Thoracic aorta (tissue), 2 donors: ENCODE measurements around the gene RTBDN. TPM values are rescaled to one million over a fixed set of nuclear protein-coding genes. Genes with fewer than 3 reads are reported as not detected.

Experiments used
- ATAC-seq: fragments of 150-250 bp; one replicate; pipeline ENCODE4 v1.8.0; 2017; ENCODE audit warnings: low read depth; ENCODE audit not compliant: insufficient number of reproducible peaks, low FRiP score
- DNase-seq: peaks from one replicate; pipeline ENCODE4 v3.0.0-alpha.2; 2020; ENCODE audit warnings: low spot score
- H3K27ac ChIP-seq, 2 donors: fragments of 200-600 bp; sonication (generic); 1 replicate in 1 of 2; 2 replicates in 1 of 2; pipeline ENCODE4 v1.5.1; 2016; ENCODE audit warnings: mild to moderate bottlenecking in 2 of 2, moderate library complexity in 2 of 2
- H3K27me3 ChIP-seq: fragments of 200-600 bp; sonication (generic); replicated peaks from 2 replicates; pipeline ENCODE4 v1.6.0; 2016; ENCODE audit warnings: mild to moderate bottlenecking; ENCODE audit not compliant: insufficient read depth
- H3K36me3 ChIP-seq: fragments of 200-600 bp; sonication (generic); one replicate; pipeline ENCODE4 v1.5.1; 2016
- H3K4me1 ChIP-seq, 2 donors: fragments of 200-600 bp; sonication (generic); 1 replicate in 1 of 2; 2 replicates in 1 of 2; pipeline versions ENCODE4 v1.5.1 to v1.6.0; 2016; ENCODE audit warnings: low read depth in 2 of 2, mild to moderate bottlenecking in 1 of 2; ENCODE audit not compliant: control insufficient read depth in 1 of 2
- H3K4me3 ChIP-seq: fragments of 200-600 bp; sonication (generic); 2 replicates; pipeline ENCODE4 v1.5.1; 2016; ENCODE audit warnings: mild to moderate bottlenecking
- H3K9me3 ChIP-seq: fragments of 200-600 bp; sonication (generic); 2 replicates; pipeline ENCODE4 v1.5.1; 2016
- total RNA-seq, 2 donors: library from RNA; depleted of rRNA; stranded (reverse); fragments of >200 nt; gene quantifications; one replicate each; pipeline versions ENCODE4 v1.1.0 to v1.2.3, GENCODE V29; 2016
- TF ChIP-seq, protein P1 (sequence below): fragments of 200-600 bp; sonication (generic); IDR thresholded peaks from one replicate; pipeline ENCODE4 v1.5.1; 2019; ENCODE audit warnings: antibody characterized with exemption

RTBDN gene
- total RNA-seq, 2 donors from 2014 or later = not detected

DNA sequence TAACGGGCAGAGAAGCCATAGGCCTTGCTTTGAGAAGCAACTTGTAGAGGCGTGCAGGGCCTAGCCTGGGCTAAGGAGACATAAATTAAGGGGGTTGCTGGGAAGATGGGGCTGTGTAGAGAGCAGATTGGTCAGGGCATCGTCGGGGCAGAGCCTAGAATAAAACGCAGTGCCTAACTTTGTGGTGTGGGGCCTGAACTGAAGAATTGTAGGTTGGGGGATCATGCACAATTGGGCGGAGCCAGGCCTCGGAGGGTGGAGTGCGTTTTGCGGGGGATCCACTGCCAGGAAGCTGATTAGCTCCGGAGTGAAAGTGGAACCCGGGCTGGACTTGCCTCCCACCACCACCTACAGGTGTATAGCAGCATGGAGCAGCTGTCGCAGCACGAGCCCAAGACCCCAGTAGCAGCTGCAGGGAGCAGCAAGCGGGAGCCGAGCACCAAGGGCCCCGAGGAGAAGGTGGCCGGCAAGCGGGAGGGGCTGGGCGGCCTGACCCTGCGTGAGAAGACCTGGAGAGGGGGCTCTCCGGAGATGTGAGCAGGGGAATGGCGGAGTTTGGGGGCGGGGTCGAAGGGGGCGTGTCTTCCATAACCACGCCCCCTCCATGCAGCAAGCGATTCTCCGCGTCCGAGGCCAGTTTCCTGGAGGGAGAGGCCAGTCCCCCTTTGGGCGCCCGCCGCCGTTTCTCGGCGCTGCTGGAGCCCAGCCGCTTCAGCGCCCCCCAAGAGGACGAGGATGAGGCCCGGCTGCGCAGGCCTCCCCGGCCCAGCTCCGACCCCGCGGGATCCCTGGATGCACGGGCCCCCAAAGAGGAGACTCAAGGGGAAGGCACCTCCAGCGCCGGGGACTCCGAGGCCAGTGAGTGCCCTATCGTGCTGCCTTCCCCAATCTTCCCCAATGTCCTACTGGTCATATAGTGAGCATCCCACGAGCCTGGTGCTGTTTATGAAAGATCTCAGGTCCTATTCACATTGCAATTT lies 33.0 kb upstream of the RTBDN start:
- H3K9me3 ChIP-seq = no peaks in the 10 kb centered on the region
- H3K27me3 ChIP-seq = no peaks in the 10 kb centered on the region
- DNase-seq (no peak), ATAC-seq (no peak)
- peaks cover 0 to 7% of the 10 kb centered on the region in 2 donors for H3K4me1 ChIP-seq
- no peak overlapping the region for H3K27ac ChIP-seq
- peak overlapping the region; percentile 48 for H3K4me3 ChIP-seq
- H3K36me3 ChIP-seq = no peaks in the 10 kb centered on the region
- TF ChIP-seq, protein P1, sequence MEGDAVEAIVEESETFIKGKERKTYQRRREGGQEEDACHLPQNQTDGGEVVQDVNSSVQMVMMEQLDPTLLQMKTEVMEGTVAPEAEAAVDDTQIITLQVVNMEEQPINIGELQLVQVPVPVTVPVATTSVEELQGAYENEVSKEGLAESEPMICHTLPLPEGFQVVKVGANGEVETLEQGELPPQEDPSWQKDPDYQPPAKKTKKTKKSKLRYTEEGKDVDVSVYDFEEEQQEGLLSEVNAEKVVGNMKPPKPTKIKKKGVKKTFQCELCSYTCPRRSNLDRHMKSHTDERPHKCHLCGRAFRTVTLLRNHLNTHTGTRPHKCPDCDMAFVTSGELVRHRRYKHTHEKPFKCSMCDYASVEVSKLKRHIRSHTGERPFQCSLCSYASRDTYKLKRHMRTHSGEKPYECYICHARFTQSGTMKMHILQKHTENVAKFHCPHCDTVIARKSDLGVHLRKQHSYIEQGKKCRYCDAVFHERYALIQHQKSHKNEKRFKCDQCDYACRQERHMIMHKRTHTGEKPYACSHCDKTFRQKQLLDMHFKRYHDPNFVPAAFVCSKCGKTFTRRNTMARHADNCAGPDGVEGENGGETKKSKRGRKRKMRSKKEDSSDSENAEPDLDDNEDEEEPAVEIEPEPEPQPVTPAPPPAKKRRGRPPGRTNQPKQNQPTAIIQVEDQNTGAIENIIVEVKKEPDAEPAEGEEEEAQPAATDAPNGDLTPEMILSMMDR = no peak

- TF ChIP-seq, protein P1 = no peak
- ATAC-seq (no peak), DNase-seq (no peak)
- H3K4me1 ChIP-seq = peaks cover 0 to 7% of the 10 kb centered on the region in 2 donors
- H3K36me3 ChIP-seq = no peaks in the 10 kb centered on the region
- no peaks in the 10 kb centered on the region for H3K27me3 ChIP-seq
- no peaks in the 10 kb centered on the region for H3K9me3 ChIP-seq
- no peak overlapping the region for H3K27ac ChIP-seq
- no peak overlapping the region for H3K4me3 ChIP-seq
Measured at GRCh38 chr19:12866416-12867119, 32.2 kb upstream of the RTBDN start.

DNA sequence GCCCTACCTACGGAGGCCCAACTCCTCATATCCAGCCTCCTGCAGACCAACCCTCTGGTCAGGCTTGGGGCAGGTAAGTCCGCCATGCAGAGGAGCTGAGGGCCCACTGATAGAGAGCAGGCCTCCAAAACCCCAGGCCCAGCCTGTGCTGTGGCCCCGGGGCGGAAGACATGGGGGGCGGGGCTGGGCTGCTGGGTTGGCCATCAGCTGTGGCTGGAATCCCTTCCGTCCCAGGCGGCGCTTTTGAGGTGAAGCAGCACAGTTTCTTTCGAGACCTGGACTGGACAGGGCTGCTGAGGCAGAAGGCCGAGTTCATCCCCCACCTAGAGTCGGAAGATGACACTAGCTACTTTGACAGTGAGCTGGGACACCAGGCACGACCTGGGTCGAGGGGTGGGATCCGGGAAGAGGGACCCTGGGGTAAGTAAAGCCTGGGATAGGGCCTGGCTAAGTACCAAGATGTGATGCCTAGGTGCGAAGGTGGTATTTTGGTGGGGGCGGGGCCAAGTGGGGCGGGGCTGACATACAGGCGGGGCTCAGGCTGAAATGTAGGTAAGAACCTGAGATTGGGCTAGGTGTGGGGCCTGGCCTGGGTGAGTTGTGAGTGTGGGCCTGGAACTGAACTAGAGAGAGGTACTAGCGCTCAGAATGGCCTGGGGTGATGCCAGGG lies 31.5 kb upstream of the RTBDN start:
- TF ChIP-seq, protein P1 = no peak
- H3K4me3 ChIP-seq = no peak overlapping the region
- DNase-seq = no peak
- ATAC-seq = no peak
- H3K9me3 ChIP-seq = no peaks in the 10 kb centered on the region
- no peaks in the 10 kb centered on the region for H3K36me3 ChIP-seq
- no peak overlapping the region for H3K27ac ChIP-seq
- no peaks in the 10 kb centered on the region for H3K27me3 ChIP-seq
- H3K4me1 ChIP-seq = peaks cover 0 to 7% of the 10 kb centered on the region in 2 donors

GRCh38 chr19:12864721-12865715 lies 30.6 kb upstream of the RTBDN start:
- H3K9me3 ChIP-seq = no peaks in the 10 kb centered on the region
- H3K4me1 ChIP-seq = peaks cover 0 to 7% of the 10 kb centered on the region in 2 donors
- H3K36me3 ChIP-seq = no peaks in the 10 kb centered on the region
- no peaks in the 10 kb centered on the region for H3K27me3 ChIP-seq
- H3K27ac ChIP-seq = no peak overlapping the region
- no peak for DNase-seq
- ATAC-seq = no peak
- TF ChIP-seq, protein P1 = no peak
- no peak overlapping the region for H3K4me3 ChIP-seq
